ENCODE measurements around the gene PSMA3. TPM values are rescaled to one million over a fixed set of nuclear protein-coding genes. Genes with fewer than 3 reads are reported as not detected.

The PSMA3 gene
- total and polyA plus RNA-seq, 4 donors: 54.6 to 192 (median 113) TPM

DNA sequence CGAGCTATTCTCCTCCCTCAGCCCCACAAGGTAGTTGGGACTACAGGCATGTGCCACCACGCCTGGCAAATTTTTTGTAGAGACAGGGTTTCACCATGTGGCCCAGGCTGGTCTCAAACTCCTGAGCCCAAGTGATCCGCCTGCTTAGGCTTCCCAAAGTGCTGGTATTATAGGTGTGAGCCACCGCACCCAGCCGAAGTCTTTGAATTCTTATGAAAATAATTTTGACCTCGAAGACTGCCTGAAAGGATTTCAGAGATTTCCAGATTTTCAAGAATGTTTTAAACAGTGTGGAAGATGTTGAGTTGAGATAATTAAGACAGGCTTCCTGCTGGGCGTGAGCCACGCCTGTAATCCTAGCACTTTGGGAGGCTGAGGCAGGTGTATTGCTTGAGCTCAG lies 5.0 kb downstream of the PSMA3 start:
- H3K9ac ChIP-seq (ENCODE audit: low read depth in 1 of 2, low read length in 2 of 2): no peak overlapping the region
- H3K27ac ChIP-seq (ENCODE audit: low read depth in 1 of 2, low read length in 2 of 2): no peak overlapping the region
- 94% methylated on average over 8 of the region's 8 CpGs for WGBS
- no peaks in the 10 kb centered on the region for H3K9me3 ChIP-seq (ENCODE audit: control insufficient read depth in 4 of 4, low read length in 3 of 4)
- DNase-seq (ENCODE audit: low spot score): no peak
- H3K36me3 ChIP-seq (ENCODE audit: control insufficient read depth in 4 of 4, insufficient read depth in 3 of 4, low read depth in 1 of 4, low read length in 3 of 4): peaks cover 13 to 41% (median 26%) of the 10 kb centered on the region in 4 donors
- TF ChIP-seq, protein P1, sequence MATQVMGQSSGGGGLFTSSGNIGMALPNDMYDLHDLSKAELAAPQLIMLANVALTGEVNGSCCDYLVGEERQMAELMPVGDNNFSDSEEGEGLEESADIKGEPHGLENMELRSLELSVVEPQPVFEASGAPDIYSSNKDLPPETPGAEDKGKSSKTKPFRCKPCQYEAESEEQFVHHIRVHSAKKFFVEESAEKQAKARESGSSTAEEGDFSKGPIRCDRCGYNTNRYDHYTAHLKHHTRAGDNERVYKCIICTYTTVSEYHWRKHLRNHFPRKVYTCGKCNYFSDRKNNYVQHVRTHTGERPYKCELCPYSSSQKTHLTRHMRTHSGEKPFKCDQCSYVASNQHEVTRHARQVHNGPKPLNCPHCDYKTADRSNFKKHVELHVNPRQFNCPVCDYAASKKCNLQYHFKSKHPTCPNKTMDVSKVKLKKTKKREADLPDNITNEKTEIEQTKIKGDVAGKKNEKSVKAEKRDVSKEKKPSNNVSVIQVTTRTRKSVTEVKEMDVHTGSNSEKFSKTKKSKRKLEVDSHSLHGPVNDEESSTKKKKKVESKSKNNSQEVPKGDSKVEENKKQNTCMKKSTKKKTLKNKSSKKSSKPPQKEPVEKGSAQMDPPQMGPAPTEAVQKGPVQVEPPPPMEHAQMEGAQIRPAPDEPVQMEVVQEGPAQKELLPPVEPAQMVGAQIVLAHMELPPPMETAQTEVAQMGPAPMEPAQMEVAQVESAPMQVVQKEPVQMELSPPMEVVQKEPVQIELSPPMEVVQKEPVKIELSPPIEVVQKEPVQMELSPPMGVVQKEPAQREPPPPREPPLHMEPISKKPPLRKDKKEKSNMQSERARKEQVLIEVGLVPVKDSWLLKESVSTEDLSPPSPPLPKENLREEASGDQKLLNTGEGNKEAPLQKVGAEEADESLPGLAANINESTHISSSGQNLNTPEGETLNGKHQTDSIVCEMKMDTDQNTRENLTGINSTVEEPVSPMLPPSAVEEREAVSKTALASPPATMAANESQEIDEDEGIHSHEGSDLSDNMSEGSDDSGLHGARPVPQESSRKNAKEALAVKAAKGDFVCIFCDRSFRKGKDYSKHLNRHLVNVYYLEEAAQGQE (IDR thresholded peaks at IDR 0.05): no peak
- TF ChIP-seq, protein P2, sequence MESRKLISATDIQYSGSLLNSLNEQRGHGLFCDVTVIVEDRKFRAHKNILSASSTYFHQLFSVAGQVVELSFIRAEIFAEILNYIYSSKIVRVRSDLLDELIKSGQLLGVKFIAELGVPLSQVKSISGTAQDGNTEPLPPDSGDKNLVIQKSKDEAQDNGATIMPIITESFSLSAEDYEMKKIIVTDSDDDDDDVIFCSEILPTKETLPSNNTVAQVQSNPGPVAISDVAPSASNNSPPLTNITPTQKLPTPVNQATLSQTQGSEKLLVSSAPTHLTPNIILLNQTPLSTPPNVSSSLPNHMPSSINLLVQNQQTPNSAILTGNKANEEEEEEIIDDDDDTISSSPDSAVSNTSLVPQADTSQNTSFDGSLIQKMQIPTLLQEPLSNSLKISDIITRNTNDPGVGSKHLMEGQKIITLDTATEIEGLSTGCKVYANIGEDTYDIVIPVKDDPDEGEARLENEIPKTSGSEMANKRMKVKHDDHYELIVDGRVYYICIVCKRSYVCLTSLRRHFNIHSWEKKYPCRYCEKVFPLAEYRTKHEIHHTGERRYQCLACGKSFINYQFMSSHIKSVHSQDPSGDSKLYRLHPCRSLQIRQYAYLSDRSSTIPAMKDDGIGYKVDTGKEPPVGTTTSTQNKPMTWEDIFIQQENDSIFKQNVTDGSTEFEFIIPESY (IDR thresholded peaks at IDR 0.05): no peak
- TF ChIP-seq RAD21 (IDR thresholded peaks at IDR 0.05): no peak
- peaks cover 4 to 19% (median 12%) of the 10 kb centered on the region in 4 donors for H3K4me1 ChIP-seq (ENCODE audit: control insufficient read depth in 4 of 4, insufficient read depth in 4 of 4, low read length in 3 of 4)
- no peaks in the 10 kb centered on the region for H3K27me3 ChIP-seq (ENCODE audit: control insufficient read depth in 4 of 4, insufficient read depth in 4 of 4, low read length in 3 of 4)
- H3K4me3 ChIP-seq (ENCODE audit: low read depth in 1 of 3, low read length in 3 of 3): no peak overlapping the region

GRCh38 chr14:58258156-58258555 lies 13.5 kb downstream of the PSMA3 start:
- TF ChIP-seq, protein P1 (IDR thresholded peaks at IDR 0.05): no peak
- TF ChIP-seq YY1 (IDR thresholded peaks at IDR 0.05) (no peak), RXRA (IDR thresholded peaks at IDR 0.05) (no peak), CTCF (IDR thresholded peaks at IDR 0.05; ENCODE audit: low read depth, low read length, missing input control) (no peak), HNF4G (IDR thresholded peaks at IDR 0.05) (no peak), JUND (IDR thresholded peaks at IDR 0.05) (no peak), TAF1 (conservative IDR thresholded peaks at IDR 0.05) (no peak), SP1 (IDR thresholded peaks at IDR 0.05) (no peak), EGR1 (IDR thresholded peaks at IDR 0.05; ENCODE audit: low read depth in 2 of 2) (no peak), GABPA (IDR thresholded peaks at IDR 0.05 in 1 of 2, conservative IDR thresholded peaks at IDR 0.05 in 1 of 2) (no peak), MAX (IDR thresholded peaks at IDR 0.05) (no peak), NR2F2 (IDR thresholded peaks at IDR 0.05) (no peak), FOXA1 (IDR thresholded peaks at IDR 0.05) (no peak), HNF4A (conservative IDR thresholded peaks at IDR 0.05) (no peak)
- TF ChIP-seq, protein P3, sequence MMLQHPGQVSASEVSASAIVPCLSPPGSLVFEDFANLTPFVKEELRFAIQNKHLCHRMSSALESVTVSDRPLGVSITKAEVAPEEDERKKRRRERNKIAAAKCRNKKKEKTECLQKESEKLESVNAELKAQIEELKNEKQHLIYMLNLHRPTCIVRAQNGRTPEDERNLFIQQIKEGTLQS (IDR thresholded peaks at IDR 0.05): no peak
- TF ChIP-seq, protein P2 (IDR thresholded peaks at IDR 0.05): no peak
- Histone ChIP-seq H3K4me3 (ENCODE audit: low read depth in 1 of 3, low read length in 3 of 3) (no peak overlapping the region), H3K36me3 (ENCODE audit: control insufficient read depth in 4 of 4, insufficient read depth in 3 of 4, low read depth in 1 of 4, low read length in 3 of 4) (peaks cover 11 to 67% (median 53%) of the 10 kb centered on the region in 4 donors), H3K27me3 (ENCODE audit: control insufficient read depth in 4 of 4, insufficient read depth in 4 of 4, low read length in 3 of 4) (no peaks in the 10 kb centered on the region), H3K9ac (ENCODE audit: low read depth in 1 of 2, low read length in 2 of 2) (no peak overlapping the region), H3K9me3 (ENCODE audit: control insufficient read depth in 4 of 4, low read length in 3 of 4) (no peaks in the 10 kb centered on the region), H3K4me1 (ENCODE audit: control insufficient read depth in 4 of 4, insufficient read depth in 4 of 4, low read length in 3 of 4) (peaks cover 0 to 2% (median 0%) of the 10 kb centered on the region in 4 donors), H3K27ac (ENCODE audit: low read depth in 1 of 2, low read length in 2 of 2) (no peak overlapping the region)
- 99% methylated on average over 4 of the region's 4 CpGs for WGBS
- no peak for DNase-seq (ENCODE audit: low spot score)
